ENCODE data around the gene PROP1. TPM values are rescaled to one million over a fixed set of nuclear protein-coding genes. Genes with fewer than 3 reads are reported as not detected.
A peak's percentile ranks its signal among the peaks of the same experiment; 100 is the strongest.
"Not testable (repeated sequence)": the region's sequence is repeated elsewhere in the genome, so short reads cannot be mapped to it uniquely, and the experiment has no call there.

The PROP1 gene
- total and polyA plus RNA-seq, 12 donors = not detected

DNA sequence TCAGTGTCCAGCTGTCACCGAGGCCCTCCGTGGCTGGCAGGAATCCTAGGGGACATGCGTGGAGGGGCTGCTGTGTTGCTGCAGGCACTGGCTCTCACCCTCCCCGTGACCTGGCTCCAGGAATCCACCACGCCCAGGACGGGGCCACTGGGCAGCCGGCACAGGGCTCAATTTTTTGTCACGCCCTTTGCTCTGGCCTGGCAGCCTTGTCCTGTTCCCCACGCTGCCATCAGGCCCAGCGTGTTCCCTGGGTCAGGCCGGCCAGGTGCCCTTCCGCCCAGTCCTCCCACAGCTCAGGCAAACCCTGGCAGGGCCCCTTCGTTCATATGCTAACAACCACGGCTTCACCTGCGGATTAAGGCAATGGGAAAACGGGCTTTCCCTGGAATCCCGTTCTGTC lies 37.3 kb downstream of the PROP1 start:
- no peaks in the 10 kb centered on the region for H3K4me1 ChIP-seq (replicated peaks in 1 of 2)
- H3K4me3 ChIP-seq = no peak overlapping the region
- no peak for TF ChIP-seq POLR2A (IDR thresholded peaks at IDR 0.05)
- TF ChIP-seq, protein P1, sequence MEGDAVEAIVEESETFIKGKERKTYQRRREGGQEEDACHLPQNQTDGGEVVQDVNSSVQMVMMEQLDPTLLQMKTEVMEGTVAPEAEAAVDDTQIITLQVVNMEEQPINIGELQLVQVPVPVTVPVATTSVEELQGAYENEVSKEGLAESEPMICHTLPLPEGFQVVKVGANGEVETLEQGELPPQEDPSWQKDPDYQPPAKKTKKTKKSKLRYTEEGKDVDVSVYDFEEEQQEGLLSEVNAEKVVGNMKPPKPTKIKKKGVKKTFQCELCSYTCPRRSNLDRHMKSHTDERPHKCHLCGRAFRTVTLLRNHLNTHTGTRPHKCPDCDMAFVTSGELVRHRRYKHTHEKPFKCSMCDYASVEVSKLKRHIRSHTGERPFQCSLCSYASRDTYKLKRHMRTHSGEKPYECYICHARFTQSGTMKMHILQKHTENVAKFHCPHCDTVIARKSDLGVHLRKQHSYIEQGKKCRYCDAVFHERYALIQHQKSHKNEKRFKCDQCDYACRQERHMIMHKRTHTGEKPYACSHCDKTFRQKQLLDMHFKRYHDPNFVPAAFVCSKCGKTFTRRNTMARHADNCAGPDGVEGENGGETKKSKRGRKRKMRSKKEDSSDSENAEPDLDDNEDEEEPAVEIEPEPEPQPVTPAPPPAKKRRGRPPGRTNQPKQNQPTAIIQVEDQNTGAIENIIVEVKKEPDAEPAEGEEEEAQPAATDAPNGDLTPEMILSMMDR (IDR thresholded peaks at IDR 0.05) = no peak
- H3K9me3 ChIP-seq (replicated peaks in 1 of 3) = no peaks in the 10 kb centered on the region
- WGBS, 4 donors = 74 to 86% (median 78%) methylated on average over 14 to 17 of the region's 17 CpGs
- no peak overlapping the region for H3K27ac ChIP-seq
- H3K27me3 ChIP-seq = no peaks in the 10 kb centered on the region
- DNase-seq = no peak
- H3K36me3 ChIP-seq (replicated peaks in 1 of 2) = no peaks in the 10 kb centered on the region
- intact Hi-C loops (cut with DNase I) = no loop called here

DNA sequence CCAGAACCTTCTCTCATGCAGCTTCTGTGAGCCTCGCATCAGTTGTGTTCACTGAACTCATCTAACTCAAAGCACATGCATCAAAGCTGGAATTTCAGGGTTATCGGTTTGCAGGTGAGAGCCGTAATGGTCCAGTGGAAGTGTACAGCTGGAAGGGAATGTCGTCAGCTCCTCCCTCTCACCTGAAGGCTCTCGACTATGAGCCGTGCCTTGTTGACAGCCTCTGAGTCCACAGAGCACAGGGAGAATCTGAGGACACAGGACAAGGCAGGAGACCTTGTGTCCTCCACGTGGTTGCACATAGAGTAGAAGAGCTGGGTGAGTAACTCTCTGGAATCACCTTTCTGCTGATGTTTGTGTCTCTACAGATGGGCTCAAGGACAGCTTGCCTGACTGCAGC lies 38.8 kb downstream of the PROP1 start:
- no peak for DNase-seq
- TF ChIP-seq, protein P1 (IDR thresholded peaks at IDR 0.05) = no peak
- no peak for TF ChIP-seq POLR2A (IDR thresholded peaks at IDR 0.05)
- 78 to 87% (median 82%) methylated on average over 5 to 7 of the region's 7 CpGs for WGBS, 4 donors
- H3K4me3 ChIP-seq = no peak overlapping the region
- no peaks in the 10 kb centered on the region for H3K27me3 ChIP-seq
- H3K9me3 ChIP-seq (replicated peaks in 1 of 3) = no peaks in the 10 kb centered on the region
- H3K27ac ChIP-seq = no peak overlapping the region
- intact Hi-C loops (cut with DNase I) = no loop called here
- H3K4me1 ChIP-seq (replicated peaks in 1 of 2) = no peaks in the 10 kb centered on the region
- H3K36me3 ChIP-seq (replicated peaks in 1 of 2) = no peaks in the 10 kb centered on the region

DNA sequence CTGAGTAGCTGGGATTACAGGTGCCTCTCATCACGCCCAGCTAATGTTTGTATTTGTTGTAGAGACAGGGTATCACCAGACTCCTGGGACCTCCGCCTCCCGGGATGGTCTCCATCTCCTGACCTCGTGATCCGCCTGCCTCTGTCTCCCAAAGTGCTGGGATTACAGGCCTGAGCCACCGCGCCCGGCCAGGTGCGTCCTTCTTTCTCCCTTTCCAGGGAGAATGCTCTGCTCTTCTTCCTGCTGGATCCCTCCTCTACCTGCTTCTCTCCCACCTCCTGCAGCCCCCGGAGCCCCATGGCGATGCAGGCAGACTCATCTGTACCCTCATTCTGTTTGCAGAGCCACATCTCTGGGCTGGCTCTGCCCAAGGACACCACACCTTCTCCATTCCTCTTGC lies 42.9 kb downstream of the PROP1 start:
- H3K27ac ChIP-seq; DNase-seq; H3K9me3 ChIP-seq (replicated peaks in 1 of 3); H3K4me3 ChIP-seq; intact Hi-C loops (cut with DNase I); H3K27me3 ChIP-seq; H3K4me1 ChIP-seq (replicated peaks in 1 of 2); H3K36me3 ChIP-seq (replicated peaks in 1 of 2): not testable (repeated sequence)
- WGBS, 4 donors = 90 to 97% (median 93%) methylated on average over 8 to 9 of the region's 11 CpGs

DNA sequence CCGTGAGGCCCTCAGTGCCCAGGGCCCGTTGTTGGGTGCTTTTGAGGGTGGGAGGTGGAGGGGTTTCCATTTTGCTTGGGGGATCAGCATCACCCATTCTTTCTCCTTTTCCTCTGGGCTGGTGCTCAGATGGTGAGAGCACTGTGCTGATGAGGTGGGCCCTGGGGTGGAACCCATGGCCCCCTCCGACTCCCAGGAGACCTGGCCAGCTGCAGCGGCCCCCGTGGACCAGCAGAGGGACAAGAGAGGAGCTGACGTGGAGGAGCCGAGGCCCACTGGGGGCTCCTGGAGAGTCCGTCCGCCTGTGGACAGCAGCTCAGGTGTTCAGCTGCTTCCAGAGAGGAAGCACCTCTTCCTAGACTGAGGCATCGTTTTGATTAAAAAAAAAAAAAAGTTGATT lies 46.4 kb downstream of the PROP1 start:
- intact Hi-C loops (cut with DNase I); H3K4me1 ChIP-seq (replicated peaks in 1 of 2); H3K36me3 ChIP-seq (replicated peaks in 1 of 2); H3K27me3 ChIP-seq; H3K9me3 ChIP-seq (replicated peaks in 1 of 3); H3K27ac ChIP-seq; DNase-seq; H3K4me3 ChIP-seq: not testable (repeated sequence)
- WGBS, 4 donors = 64 to 82% (median 72%) methylated on average over 4 to 7 of the region's 10 CpGs

DNA sequence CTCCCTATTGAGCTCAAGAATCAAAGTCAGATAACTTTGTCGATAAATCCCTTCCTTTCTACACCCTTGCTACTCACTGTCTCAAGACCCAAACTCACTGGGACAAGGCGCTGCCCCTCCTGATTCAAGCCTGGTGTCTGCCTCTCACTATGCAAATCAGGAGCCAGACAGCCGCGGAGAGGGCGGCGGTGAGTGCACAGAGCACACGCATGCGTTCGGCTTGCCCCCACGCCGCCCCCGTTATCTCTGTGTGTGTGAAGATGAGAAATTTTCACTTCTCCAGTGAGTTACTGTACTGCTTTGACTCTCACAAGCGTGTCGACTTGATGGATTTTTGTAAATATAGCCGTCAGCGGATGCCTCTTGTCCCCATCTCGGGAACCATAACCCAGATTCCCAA lies 47.0 kb downstream of the PROP1 start:
- H3K4me3 ChIP-seq; H3K27me3 ChIP-seq; intact Hi-C loops (cut with DNase I); DNase-seq; H3K27ac ChIP-seq; H3K4me1 ChIP-seq (replicated peaks in 1 of 2); H3K9me3 ChIP-seq (replicated peaks in 1 of 3); H3K36me3 ChIP-seq (replicated peaks in 1 of 2): not testable (repeated sequence)
- WGBS, 4 donors = 35% methylated on average over 10 of the region's 17 CpGs; no CpG with 5 or more reads in 3 of the 4 donors

DNA sequence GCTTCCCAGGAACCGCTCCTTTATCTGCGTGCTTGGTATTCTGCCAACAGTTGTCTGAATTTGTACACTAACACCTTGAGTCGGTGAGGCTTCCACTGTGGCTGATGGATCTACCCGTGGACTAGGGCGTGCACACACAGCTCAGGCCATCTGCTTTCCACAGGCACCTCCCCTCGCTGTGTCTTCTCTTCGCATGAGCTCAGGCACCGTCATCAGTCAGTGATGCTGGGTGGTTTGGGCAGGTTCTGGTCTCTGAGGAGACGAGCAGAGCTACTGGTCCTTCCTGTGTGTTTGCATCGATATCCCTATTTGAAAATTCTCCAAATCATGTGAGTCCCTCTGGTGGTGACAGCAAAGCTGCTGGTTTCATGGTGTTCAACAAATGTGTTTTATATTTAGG lies 48.1 kb downstream of the PROP1 start:
- H3K27me3 ChIP-seq; H3K4me3 ChIP-seq; intact Hi-C loops (cut with DNase I); H3K36me3 ChIP-seq (replicated peaks in 1 of 2); H3K9me3 ChIP-seq (replicated peaks in 1 of 3); H3K27ac ChIP-seq; DNase-seq; H3K4me1 ChIP-seq (replicated peaks in 1 of 2): not testable (repeated sequence)
- 71 to 83% (median 82%) methylated on average over 3 to 10 of the region's 10 CpGs for WGBS, 4 donors

DNA sequence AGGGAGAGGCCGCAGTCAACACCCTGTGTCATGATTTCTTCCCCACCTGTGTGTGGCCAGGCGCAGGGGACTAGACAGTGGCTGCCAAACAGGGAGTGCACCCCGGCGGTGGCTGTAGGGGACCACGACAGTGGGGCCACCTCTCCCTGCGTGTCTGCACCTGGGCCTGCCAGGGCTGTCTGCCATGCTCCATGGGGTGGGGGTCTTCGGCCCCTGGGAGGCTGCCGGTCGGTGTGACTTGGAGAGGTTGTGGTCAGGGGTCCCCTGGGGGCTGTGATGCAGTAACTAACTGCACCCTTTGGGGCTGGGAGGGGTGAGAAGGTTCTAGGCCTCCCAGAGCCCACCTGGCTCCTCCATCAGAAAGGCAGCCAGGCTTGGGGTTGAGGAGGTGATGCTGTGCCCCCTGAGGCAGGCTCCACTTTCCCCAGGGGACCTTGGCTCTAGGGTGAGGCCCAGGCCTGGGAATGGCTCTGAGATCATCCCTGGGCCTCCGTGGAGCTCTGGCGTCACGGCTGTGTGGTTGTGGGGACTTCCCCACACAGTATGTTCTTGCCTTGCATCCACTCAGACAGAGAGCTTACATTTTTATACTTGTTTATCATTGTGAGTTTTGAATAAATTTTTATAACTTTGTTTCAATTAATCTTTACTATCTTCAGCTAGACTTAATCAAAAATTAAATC lies 50.3 kb downstream of the PROP1 start:
- H3K4me3 ChIP-seq; DNase-seq; H3K27ac ChIP-seq; H3K4me1 ChIP-seq (replicated peaks in 1 of 2); H3K27me3 ChIP-seq; intact Hi-C loops (cut with DNase I); H3K36me3 ChIP-seq (replicated peaks in 1 of 2); H3K9me3 ChIP-seq (replicated peaks in 1 of 3): not testable (repeated sequence)
- WGBS, 4 donors = 71 to 91% (median 86%) methylated on average over 3 to 11 of the region's 12 CpGs

DNA sequence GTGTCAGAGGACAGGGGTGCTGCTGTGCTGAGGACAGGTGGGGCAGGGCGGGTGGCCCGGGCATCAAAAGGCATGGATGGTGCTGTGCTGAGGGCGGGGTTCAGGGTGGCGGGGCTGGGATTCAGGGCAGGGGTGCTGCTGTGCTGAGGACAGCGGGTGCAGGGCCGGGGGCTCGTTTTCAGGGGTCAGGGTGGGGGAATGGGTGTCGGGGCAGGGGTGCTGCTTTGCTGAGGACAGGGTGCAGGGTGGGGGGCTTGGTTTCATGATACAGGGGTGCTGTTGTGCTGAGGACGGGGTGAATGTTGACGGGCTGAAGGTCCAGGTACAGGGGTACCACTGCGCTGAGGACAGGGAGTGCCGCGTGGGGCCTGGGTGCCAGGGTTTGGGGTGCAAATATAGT lies 50.9 kb downstream of the PROP1 start:
- H3K27me3 ChIP-seq; DNase-seq; H3K4me3 ChIP-seq; H3K9me3 ChIP-seq (replicated peaks in 1 of 3); H3K36me3 ChIP-seq (replicated peaks in 1 of 2); H3K27ac ChIP-seq; H3K4me1 ChIP-seq (replicated peaks in 1 of 2); intact Hi-C loops (cut with DNase I): not testable (repeated sequence)
- WGBS, 4 donors = 93 to 97% (median 95%) methylated on average over 4 to 13 of the region's 13 CpGs

DNA sequence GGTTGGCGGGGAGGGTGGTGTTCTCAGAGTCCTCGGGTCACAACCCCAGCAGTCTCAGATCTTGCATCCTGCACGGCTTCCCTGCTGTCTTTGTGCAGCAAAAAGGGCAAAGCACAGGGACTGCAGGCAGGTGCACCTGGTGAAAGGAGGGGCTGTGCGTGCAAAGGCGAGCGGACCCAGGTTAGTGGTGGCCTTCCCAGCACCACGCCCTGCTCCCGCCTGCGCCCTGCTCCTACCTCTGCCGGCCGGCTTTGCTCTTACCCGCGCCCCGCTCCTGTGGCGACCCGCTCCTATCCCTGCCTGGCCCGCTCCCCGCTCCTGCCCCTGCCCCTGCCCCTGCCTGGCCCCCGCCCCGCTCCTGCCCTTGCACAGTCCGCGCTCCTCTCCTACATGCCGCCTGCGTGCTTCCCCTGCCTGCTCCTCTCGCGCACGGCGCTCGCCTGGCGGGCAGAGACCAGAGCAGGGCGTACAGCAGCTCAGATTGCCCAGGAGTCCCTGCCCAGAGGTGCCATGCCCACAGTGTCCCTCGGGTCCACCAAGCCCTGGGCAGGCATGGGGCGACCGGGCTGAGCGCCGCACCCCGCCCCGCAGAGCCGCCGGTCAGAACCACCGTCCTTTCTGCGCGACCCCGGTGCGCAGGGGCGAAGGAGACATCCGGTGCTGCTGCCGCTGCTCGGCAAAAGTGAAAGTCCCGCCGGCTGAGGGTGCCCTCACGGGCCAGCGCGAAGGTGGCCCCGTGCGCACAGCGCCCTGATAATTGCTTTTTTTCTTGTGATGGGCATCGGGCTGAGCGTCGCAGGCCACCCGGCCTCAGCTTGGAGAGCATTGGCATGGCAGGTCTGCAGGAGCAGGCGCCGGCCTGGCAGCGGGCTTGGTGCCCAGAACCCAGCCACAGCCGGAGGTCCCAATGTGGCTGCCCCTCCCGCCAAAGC lies 52.0 kb downstream of the PROP1 start:
- H3K4me3 ChIP-seq = peak overlapping the region in 1 of 4 donors; percentile 43
- WGBS, 4 donors = 6 to 80% (median 10%) methylated on average over 2 to 38 of the region's 66 CpGs; no CpG with 5 or more reads in 1 of the 4 donors
- DNase-seq = peak in 1 of 7 donors; percentile 4
- H3K9me3 ChIP-seq (replicated peaks in 1 of 3); H3K27ac ChIP-seq; H3K27me3 ChIP-seq; intact Hi-C loops (cut with DNase I); H3K4me1 ChIP-seq (replicated peaks in 1 of 2); H3K36me3 ChIP-seq (replicated peaks in 1 of 2): not testable (repeated sequence)

Measured in adrenal gland (tissue), 12 donors.